ENCODE results near the gene RALB.

- TF ChIP-seq CTCF (IDR thresholded peaks at IDR 0.05) (no peak), POLR2AphosphoS5 (IDR thresholded peaks at IDR 0.05) (no peak)
Observed at GRCh38 chr2:120219766-120220165, 32.9 kb upstream of the RALB start.

Measured in esophagus muscularis mucosa (tissue), 3 donors.